ENCODE measurements around the gene UBASH3B.
A peak's percentile ranks its signal among the peaks of the same experiment; 100 is the strongest.
"Not testable (repeated sequence)": the region's sequence is repeated elsewhere in the genome, so short reads cannot be mapped to it uniquely, and the experiment has no call there.

Gene UBASH3B

DNA sequence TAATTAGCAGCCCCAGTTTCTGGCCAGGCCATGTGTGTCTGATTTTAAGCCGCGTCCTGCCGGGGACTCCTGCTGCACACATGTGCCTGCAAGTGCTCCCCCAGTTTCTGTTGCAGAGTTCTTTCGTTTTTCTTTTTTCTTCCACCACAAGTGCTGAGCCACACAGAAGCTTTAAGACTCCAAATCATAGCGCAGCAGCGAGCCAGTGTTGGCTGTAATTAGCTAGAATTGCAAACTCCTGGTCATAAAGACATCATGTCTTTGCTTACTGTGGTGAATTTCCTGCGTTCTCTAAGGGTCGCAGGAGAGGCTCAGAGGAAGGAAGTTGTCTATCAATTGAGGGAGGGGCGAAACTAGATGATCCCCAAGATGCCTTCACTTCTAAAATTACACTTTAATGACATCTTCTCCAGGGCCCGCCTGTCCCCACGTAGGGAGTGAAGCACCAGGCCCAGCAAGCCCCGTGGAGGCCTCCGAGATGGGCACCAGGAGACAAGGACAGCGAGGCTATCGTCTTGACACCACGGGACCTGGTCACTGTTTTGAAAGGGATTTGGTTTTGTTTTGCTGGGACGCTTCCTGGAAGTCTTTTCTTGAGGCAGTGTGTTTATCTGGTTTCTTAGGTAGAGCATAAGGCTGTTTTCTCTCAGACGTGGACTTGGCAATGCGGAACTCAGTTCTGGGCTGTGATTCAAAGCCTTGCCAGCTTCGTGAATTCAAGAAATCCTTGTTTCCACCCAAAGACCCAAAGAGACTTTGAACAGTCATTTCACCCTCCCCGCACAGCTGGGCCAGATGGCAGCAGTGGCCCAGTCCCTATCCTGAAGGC, 71.8 kb downstream of the UBASH3B start:
- Histone ChIP-seq H3K4me3 (peak overlapping the region; percentile 17 to 64 (median 49); a peak in 18 of 20 replicates), H3K36me3 (peaks cover 0 to 56% (median 43%) of the 10 kb centered on the region in 11 experiments; a peak in 18 of 22 replicates), H3K27me3 (no peaks in the 10 kb centered on the region), H3K4me2 (peak overlapping the region; percentile 82 to 99 (median 88)), H4K20me1 (peaks cover 0 to 64% (median 0%) of the 10 kb centered on the region in 11 experiments; a peak in 6 of 22 replicates), H3K27ac (peak overlapping the region; percentile 79 to 97 (median 91)), H3K4me1 (peaks cover 96 to 100% (median 99%) of the 10 kb centered on the region in 10 experiments), H3K9me3 (replicated peaks in 1 of 11) (peaks cover 0 to 6% (median 0%) of the 10 kb centered on the region in 11 experiments; a peak in 1 of 22 replicates), H3K9ac (peak overlapping the region; percentile 76 to 85 (median 82))
- TF ChIP-seq Cebpa-rat (IDR thresholded peaks at IDR 0.05) = no peak

- TF ChIP-seq Cebpa-rat (IDR thresholded peaks at IDR 0.05) = no peak
- Histone ChIP-seq H3K9ac (peak overlapping the region; percentile 76 to 85 (median 82); a peak in 19 of 22 replicates), H3K36me3 (peaks cover 0 to 66% (median 48%) of the 10 kb centered on the region in 11 experiments; a peak in 18 of 22 replicates), H3K9me3 (replicated peaks in 1 of 11) (peaks cover 0 to 6% (median 0%) of the 10 kb centered on the region in 11 experiments; a peak in 1 of 22 replicates), H3K27ac (peak overlapping the region; percentile 79 to 97 (median 91)), H4K20me1 (peaks cover 0 to 69% (median 0%) of the 10 kb centered on the region in 11 experiments; a peak in 6 of 22 replicates), H3K4me1 (peaks cover 96 to 100% (median 99%) of the 10 kb centered on the region in 10 experiments), H3K4me3 (0 out of 20 replicates have a peak overlapping the region, but pooled peaks of 1 of the 10 experiments have one; percentile 43), H3K4me2 (peak overlapping the region; percentile 82 to 99 (median 88)), H3K27me3 (no peaks in the 10 kb centered on the region)
These were observed 73.0 kb downstream of the UBASH3B start for GRCh38 chr11:122728561-122728960.

DNA sequence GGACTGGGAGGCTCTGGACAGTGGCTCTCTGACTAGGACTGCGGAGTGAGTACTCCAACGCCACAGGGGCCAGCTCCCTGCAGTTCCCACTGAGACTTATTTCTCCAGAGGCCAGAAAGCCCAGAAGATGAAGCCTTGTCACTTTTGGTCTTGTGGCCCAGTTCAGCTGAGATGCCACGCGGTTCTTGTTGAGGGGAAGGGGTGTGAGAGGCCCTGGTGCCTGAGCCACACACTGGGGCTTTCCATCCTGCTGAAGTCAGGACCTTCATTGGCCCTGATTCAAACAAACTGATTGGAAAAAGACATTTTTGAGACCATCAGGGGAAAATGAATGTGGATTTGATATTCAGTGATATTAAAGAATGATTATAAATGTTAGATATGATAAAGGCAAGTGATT, 73.6 kb downstream of the UBASH3B start:
- Histone ChIP-seq H3K9ac (peak overlapping the region; percentile 3 to 85 (median 81); a peak in 17 of 22 replicates), H3K4me2 (peak overlapping the region; percentile 82 to 99 (median 88)), H3K36me3 (peaks cover 0 to 72% (median 53%) of the 10 kb centered on the region in 11 experiments; a peak in 18 of 22 replicates), H3K4me1 (peaks cover 96 to 100% (median 99%) of the 10 kb centered on the region in 10 experiments), H4K20me1 (peaks cover 0 to 69% (median 0%) of the 10 kb centered on the region in 11 experiments; a peak in 6 of 22 replicates), H3K4me3 (no peak overlapping the region), H3K27me3 (no peaks in the 10 kb centered on the region), H3K9me3 (replicated peaks in 1 of 11) (peaks cover 0 to 6% (median 0%) of the 10 kb centered on the region in 11 experiments; a peak in 1 of 22 replicates), H3K27ac (peak overlapping the region; percentile 79 to 97 (median 91))
- no peak for TF ChIP-seq Cebpa-rat (IDR thresholded peaks at IDR 0.05)

- H3K9me3 ChIP-seq (replicated peaks in 1 of 11); H3K9ac ChIP-seq; H3K27me3 ChIP-seq; H3K4me3 ChIP-seq: not testable (repeated sequence)
- H3K4me1 ChIP-seq = peaks cover 97 to 100% (median 100%) of the 10 kb centered on the region in 10 experiments
- H3K4me2 ChIP-seq = peak overlapping the region; percentile 75 to 99 (median 89); a peak in 20 of 22 replicates
- H3K27ac ChIP-seq = peak overlapping the region in 7 of 11 experiments; percentile 22 to 88 (median 82); a peak in 10 of 22 replicates
- peaks cover 0 to 70% (median 0%) of the 10 kb centered on the region in 11 experiments; a peak in 6 of 22 replicates for H4K20me1 ChIP-seq
- peaks cover 0 to 84% (median 61%) of the 10 kb centered on the region in 11 experiments; a peak in 18 of 22 replicates for H3K36me3 ChIP-seq
These were observed 75.2 kb downstream of the UBASH3B start for GRCh38 chr11:122730694-122731093.

DNA sequence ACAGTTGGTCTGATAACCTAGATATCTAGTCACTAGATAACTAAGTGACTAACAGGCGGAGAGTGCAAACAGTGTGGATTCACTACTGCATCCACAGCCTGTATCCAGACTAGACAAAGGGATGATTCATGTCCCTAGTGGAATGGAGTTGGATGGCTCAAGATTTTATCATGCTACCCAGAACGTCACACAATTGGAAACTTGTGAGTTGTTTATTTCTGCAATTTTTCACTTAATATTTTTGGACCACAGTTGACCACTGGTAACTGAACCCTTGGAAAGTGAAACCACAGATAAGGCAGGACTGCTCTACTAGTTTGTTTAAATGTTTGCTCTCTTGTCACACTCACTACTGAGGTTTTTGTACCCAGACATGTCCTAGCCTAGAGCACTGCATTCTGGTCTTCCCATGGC, 76.0 kb downstream of the UBASH3B start:
- no peaks in the 10 kb centered on the region for H3K27me3 ChIP-seq
- peak overlapping the region; percentile 75 to 99 (median 89) for H3K4me2 ChIP-seq
- H3K4me1 ChIP-seq = peaks cover 97 to 100% (median 100%) of the 10 kb centered on the region in 10 experiments
- H4K20me1 ChIP-seq = peaks cover 0 to 70% (median 0%) of the 10 kb centered on the region in 11 experiments; a peak in 6 of 22 replicates
- no peak for TF ChIP-seq Cebpa-rat (IDR thresholded peaks at IDR 0.05)
- H3K4me3 ChIP-seq = no peak overlapping the region
- H3K27ac ChIP-seq = peak overlapping the region; percentile 36 to 88 (median 80); a peak in 20 of 22 replicates
- peaks cover 0 to 6% (median 0%) of the 10 kb centered on the region in 11 experiments; a peak in 1 of 22 replicates for H3K9me3 ChIP-seq (replicated peaks in 1 of 11)
- H3K9ac ChIP-seq = peak overlapping the region in 1 of 11 experiments; percentile 18; a peak in 3 of 22 replicates
- peaks cover 0 to 92% (median 68%) of the 10 kb centered on the region in 11 experiments; a peak in 18 of 22 replicates for H3K36me3 ChIP-seq

DNA sequence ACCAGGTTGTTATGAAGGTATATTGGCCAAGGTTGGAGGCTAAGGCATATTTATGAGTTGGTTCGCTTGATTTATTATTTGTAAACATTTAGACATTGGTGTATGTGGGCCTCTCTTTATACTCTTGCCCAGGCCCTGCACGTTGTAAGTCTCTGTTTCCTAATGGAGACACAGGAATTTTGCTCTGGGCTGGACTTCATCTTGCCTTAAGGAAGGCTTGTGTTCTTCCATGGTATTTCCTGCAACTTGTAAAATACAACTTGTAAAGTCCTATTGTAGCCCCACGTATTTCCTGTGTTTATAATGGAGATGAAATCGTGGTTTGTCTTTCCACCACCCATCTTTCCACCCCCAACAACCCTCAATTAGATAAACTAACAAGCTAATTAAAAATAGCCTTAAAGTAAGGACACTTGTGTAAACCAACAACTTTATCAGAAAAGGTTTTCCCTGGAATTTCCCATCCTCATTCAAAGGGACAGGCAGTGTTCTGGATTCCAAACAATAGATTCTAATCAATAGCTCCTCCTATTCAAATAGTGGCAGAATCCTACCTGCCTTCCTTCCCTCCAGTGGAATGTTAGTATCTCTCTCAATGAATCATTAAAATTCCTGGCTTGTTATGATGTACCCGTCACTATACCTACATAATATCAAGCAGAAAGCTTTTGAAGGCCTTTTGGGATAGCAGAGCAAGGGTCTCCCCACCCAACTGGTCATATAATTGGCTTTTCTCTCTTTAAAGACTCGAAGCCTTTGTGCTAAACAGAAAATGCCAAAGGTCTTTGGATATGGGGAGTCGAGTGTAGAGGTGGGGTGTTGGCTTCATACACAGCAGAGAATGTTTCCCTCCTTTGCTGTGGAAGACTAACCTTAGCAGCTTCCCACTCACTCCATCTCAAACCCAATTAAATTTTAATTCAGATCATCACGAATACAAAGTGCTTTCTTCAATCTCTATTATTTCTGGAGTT, 77.1 kb downstream of the UBASH3B start:
- H3K4me2 ChIP-seq = peak overlapping the region; percentile 75 to 99 (median 89)
- no peak for TF ChIP-seq Cebpa-rat (IDR thresholded peaks at IDR 0.05)
- H3K4me1 ChIP-seq = peaks cover 97 to 100% (median 100%) of the 10 kb centered on the region in 10 experiments
- H3K27ac ChIP-seq = peak overlapping the region; percentile 36 to 88 (median 80); a peak in 21 of 22 replicates
- no peaks in the 10 kb centered on the region for H3K27me3 ChIP-seq
- H4K20me1 ChIP-seq = peaks cover 0 to 76% (median 0%) of the 10 kb centered on the region in 11 experiments; a peak in 6 of 22 replicates
- peaks cover 0 to 6% (median 0%) of the 10 kb centered on the region in 11 experiments; a peak in 1 of 22 replicates for H3K9me3 ChIP-seq (replicated peaks in 1 of 11)
- peak overlapping the region in 7 of 11 experiments; percentile 12 to 43 (median 23); a peak in 7 of 22 replicates for H3K9ac ChIP-seq
- no peak overlapping the region for H3K4me3 ChIP-seq
- peaks cover 0 to 99% (median 77%) of the 10 kb centered on the region in 11 experiments; a peak in 18 of 22 replicates for H3K36me3 ChIP-seq

DNA sequence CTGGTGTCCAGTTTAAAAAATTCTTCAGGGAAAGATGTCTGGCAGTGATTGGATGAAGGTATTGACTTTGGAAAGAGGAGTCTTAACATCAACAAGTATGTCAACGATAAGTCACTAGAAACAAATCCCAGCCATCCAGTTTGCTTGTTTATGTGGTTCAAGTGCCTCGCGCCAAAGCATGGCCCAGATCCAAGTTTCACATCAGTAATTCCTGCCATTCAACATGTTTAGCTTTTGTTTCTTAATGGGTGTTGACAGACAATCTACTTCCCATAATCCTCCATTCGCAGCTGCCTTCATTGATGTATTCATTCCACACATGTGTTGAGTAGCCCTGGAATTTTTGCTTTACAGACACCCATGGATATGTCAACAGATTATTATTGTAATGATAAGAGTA, 77.8 kb downstream of the UBASH3B start:
- Histone ChIP-seq H3K36me3 (peaks cover 0 to 99% (median 77%) of the 10 kb centered on the region in 11 experiments; a peak in 18 of 22 replicates), H3K27ac (peak overlapping the region; percentile 58 to 88 (median 80); a peak in 21 of 22 replicates), H3K9ac (peak overlapping the region in 5 of 11 experiments; percentile 12 to 59 (median 31); a peak in 5 of 22 replicates), H3K4me3 (no peak overlapping the region), H3K4me2 (peak overlapping the region; percentile 75 to 99 (median 89)), H3K4me1 (peaks cover 97 to 100% (median 100%) of the 10 kb centered on the region in 10 experiments), H4K20me1 (peaks cover 0 to 77% (median 0%) of the 10 kb centered on the region in 11 experiments; a peak in 6 of 22 replicates), H3K9me3 (replicated peaks in 1 of 11) (peaks cover 0 to 6% (median 0%) of the 10 kb centered on the region in 11 experiments; a peak in 1 of 22 replicates), H3K27me3 (no peaks in the 10 kb centered on the region)
- TF ChIP-seq Cebpa-rat (IDR thresholded peaks at IDR 0.05) = no peak

Data from BLaER1 treated with 17β-estradiol and CSF1 and Interleukin-3, amounts not matched to agents 10 nM and 100 nM (cell line).